H9 (cell line): ENCODE results near the gene HSPA12A. TPM values are rescaled to one million over a fixed set of nuclear protein-coding genes. Genes with fewer than 3 reads are reported as not detected.

Source experiments
- DNase-seq: peaks from one replicate; pipeline ENCODE4 v3.0.0-alpha.2; 2017
- H2AFZ ChIP-seq: one replicate; pipeline ENCODE4 v1.6.1; 2013; ENCODE audit warnings: mild to moderate bottlenecking, low read length, control low read depth, moderate library complexity
- H2AK5ac ChIP-seq: 2 replicates; pipeline ENCODE4 v1.6.1; 2013; ENCODE audit warnings: low read length, control low read depth, mixed read lengths; ENCODE audit not compliant: insufficient read length
- H2BK120ac ChIP-seq: one replicate; pipeline ENCODE4 v1.6.1; 2013; ENCODE audit warnings: low read depth, mild to moderate bottlenecking, low read length, control low read depth, inconsistent platforms; ENCODE audit not compliant: poor library complexity, severe bottlenecking
- H2BK12ac ChIP-seq: 2 replicates; pipeline ENCODE4 v1.6.1; 2013; ENCODE audit warnings: low read length, control low read depth, mixed read lengths, low read depth; ENCODE audit not compliant: insufficient read length
- H2BK15ac ChIP-seq: 2 replicates; pipeline ENCODE4 v1.6.1; 2013; ENCODE audit warnings: low read depth, low read length, control low read depth
- H2BK20ac ChIP-seq: one replicate; pipeline ENCODE4 v1.6.1; 2013; ENCODE audit warnings: low read depth, mild to moderate bottlenecking, low read length, control low read depth, inconsistent platforms; ENCODE audit not compliant: poor library complexity, severe bottlenecking
- H2BK5ac ChIP-seq: 2 replicates; pipeline ENCODE4 v1.6.1; 2013; ENCODE audit warnings: low read length, control low read depth, mixed read lengths; ENCODE audit not compliant: insufficient read length
- H3K14ac ChIP-seq: 2 replicates; pipeline ENCODE4 v1.6.1; 2013; ENCODE audit warnings: low read length, control low read depth; ENCODE audit not compliant: insufficient read depth
- H3K18ac ChIP-seq: 2 replicates; pipeline ENCODE4 v1.6.1; 2013; ENCODE audit warnings: low read depth, mild to moderate bottlenecking, mixed read lengths, low read length, control low read depth; ENCODE audit not compliant: insufficient read length
- H3K23ac ChIP-seq: 2 replicates; pipeline ENCODE4 v1.6.1; 2013; ENCODE audit warnings: low read length, control low read depth, mixed read lengths, low read depth; ENCODE audit not compliant: insufficient read length
- H3K23me2 ChIP-seq: 2 replicates; pipeline ENCODE4 v1.6.1; 2013; ENCODE audit warnings: low read depth, mild to moderate bottlenecking, mixed read lengths, low read length, control low read depth; ENCODE audit not compliant: insufficient read length, poor library complexity, severe bottlenecking
- H3K27ac ChIP-seq: 2 replicates; pipeline ENCODE4 v1.5.1; 2013; ENCODE audit warnings: low read length, control low read depth, mixed read lengths, low read depth; ENCODE audit not compliant: insufficient read length
- H3K27me3 ChIP-seq: 2 replicates; pipeline ENCODE4 v1.6.1; 2013; ENCODE audit warnings: low read length, control low read depth, inconsistent platforms; ENCODE audit not compliant: insufficient read depth
- H3K4ac ChIP-seq: 2 replicates; pipeline ENCODE4 v1.6.1; 2013; ENCODE audit warnings: low read depth, mild to moderate bottlenecking, control low read depth, inconsistent platforms, low read length, moderate library complexity
- H3K4me1 ChIP-seq: 2 replicates; pipeline ENCODE4 v1.6.1; 2013; ENCODE audit warnings: low read length, control low read depth, inconsistent platforms; ENCODE audit not compliant: insufficient read depth
- H3K4me2 ChIP-seq: 2 replicates; pipeline ENCODE4 v1.6.1; 2013; ENCODE audit warnings: low read length, control low read depth, mixed read lengths; ENCODE audit not compliant: insufficient read length, insufficient read depth
- H3K56ac ChIP-seq: 2 replicates; pipeline ENCODE4 v1.6.1; 2013; ENCODE audit warnings: low read depth, mild to moderate bottlenecking, mixed read lengths, low read length, control low read depth; ENCODE audit not compliant: insufficient read length
- H3K79me1 ChIP-seq: 2 replicates; pipeline ENCODE4 v1.6.1; 2013; ENCODE audit warnings: low read depth, mild to moderate bottlenecking, moderate library complexity, low read length, control low read depth, inconsistent platforms; ENCODE audit not compliant: insufficient read depth, poor library complexity, severe bottlenecking
- H3K79me2 ChIP-seq: 2 replicates; pipeline ENCODE4 v1.6.1; 2013; ENCODE audit warnings: low read length, control low read depth, inconsistent platforms; ENCODE audit not compliant: insufficient read depth
- H3K9ac ChIP-seq: 2 replicates; pipeline ENCODE4 v1.6.1; 2013; ENCODE audit warnings: low read length, control low read depth, mixed read lengths; ENCODE audit not compliant: insufficient read length; ENCODE audit errors: extremely low read depth
- H3K9me3 ChIP-seq: one replicate; pipeline ENCODE4 v1.6.1; 2013; ENCODE audit warnings: low read depth, low read length, inconsistent platforms; ENCODE audit not compliant: control insufficient read depth
- H3T11ph ChIP-seq: one replicate; pipeline ENCODE4 v1.6.1; 2013; ENCODE audit warnings: mild to moderate bottlenecking, low read length, control low read depth, inconsistent platforms
- H4K20me1 ChIP-seq: one replicate; pipeline ENCODE4 v1.6.1; 2013; ENCODE audit not compliant: control insufficient read depth, insufficient read length, insufficient read depth
- H4K5ac ChIP-seq: 2 replicates; pipeline ENCODE4 v1.6.1; 2013; ENCODE audit warnings: low read depth, mild to moderate bottlenecking, mixed read lengths, low read length, control low read depth; ENCODE audit not compliant: insufficient read length
- H4K8ac ChIP-seq: replicated peaks from 2 replicates; pipeline ENCODE4 v1.6.1; 2013; ENCODE audit warnings: low read length, control low read depth, mixed read lengths, low read depth; ENCODE audit not compliant: insufficient read length
- H4K91ac ChIP-seq: 2 replicates; pipeline ENCODE4 v1.6.1; 2013; ENCODE audit warnings: low read depth, mild to moderate bottlenecking, moderate library complexity, mixed read lengths, low read length, control low read depth; ENCODE audit not compliant: insufficient read length
- H3K27ac Mint-ChIP-seq, 3 experiments: 2 replicates in 2 of 3; 3 replicates in 1 of 3; pipeline ENCODE4 v1.8.0; 2020 to 2021; ENCODE audit warnings: mixed read lengths in 3 of 3, mild to moderate bottlenecking in 1 of 3, moderate library complexity in 1 of 3
- H3K27me3 Mint-ChIP-seq: 2 replicates; pipeline ENCODE4 v1.8.0; 2021; ENCODE audit warnings: low read depth, mild to moderate bottlenecking, moderate library complexity, mixed read lengths
- H3K36me3 Mint-ChIP-seq, 3 experiments: 2 replicates in 2 of 3; 3 replicates in 1 of 3; pipeline ENCODE4 v1.8.0; 2020 to 2021; ENCODE audit warnings: low read depth in 3 of 3, mixed read lengths in 3 of 3; ENCODE audit not compliant: insufficient read depth in 1 of 3
- H3K4me1 Mint-ChIP-seq, 2 experiments: 2 replicates each; pipeline ENCODE4 v1.8.0; 2020; ENCODE audit warnings: mixed read lengths in 2 of 2
- H3K4me3 Mint-ChIP-seq, 2 experiments: 2 replicates in 1 of 2; 3 replicates in 1 of 2; pipeline ENCODE4 v1.8.0; 2020 to 2021; ENCODE audit warnings: mild to moderate bottlenecking in 2 of 2, mixed read lengths in 2 of 2, moderate library complexity in 1 of 2
- H3K9me3 Mint-ChIP-seq, 2 experiments: 2 replicates in 1 of 2; 3 replicates in 1 of 2; pipeline ENCODE4 v1.8.0; 2020; ENCODE audit warnings: mild to moderate bottlenecking in 2 of 2, mixed read lengths in 2 of 2, moderate library complexity in 1 of 2
- CTCF ChIP-seq: fragments of 200-600 bp; sonication (generic); conservative IDR thresholded peaks from 3 replicates; pipeline ENCODE4 v1.8.0; 2021; ENCODE audit warnings: antibody characterized with exemption, mild to moderate bottlenecking
- WGBS: extraction: QIAGEN DNeasy Blood & Tissue Kit; methylation state at CpG from one replicate; pipeline ENCODE4 v1.1.7; 2013; ENCODE audit warnings: missing lambda C conversion rate, low lambda C conversion rate, mixed read lengths; ENCODE audit not compliant: insufficient read length; ENCODE audit errors: extremely low coverage; 5-methylcytosine and 5-hydroxymethylcytosine counted together
- total RNA-seq: library from RNA; stranded (reverse); gene quantifications from 2 replicates; pipeline ENCODE4 v1.2.1, GENCODE V29; 2021

Gene HSPA12A
- total RNA-seq, 1 experiment from 2014 or later, result 3.2 TPM

DNA sequence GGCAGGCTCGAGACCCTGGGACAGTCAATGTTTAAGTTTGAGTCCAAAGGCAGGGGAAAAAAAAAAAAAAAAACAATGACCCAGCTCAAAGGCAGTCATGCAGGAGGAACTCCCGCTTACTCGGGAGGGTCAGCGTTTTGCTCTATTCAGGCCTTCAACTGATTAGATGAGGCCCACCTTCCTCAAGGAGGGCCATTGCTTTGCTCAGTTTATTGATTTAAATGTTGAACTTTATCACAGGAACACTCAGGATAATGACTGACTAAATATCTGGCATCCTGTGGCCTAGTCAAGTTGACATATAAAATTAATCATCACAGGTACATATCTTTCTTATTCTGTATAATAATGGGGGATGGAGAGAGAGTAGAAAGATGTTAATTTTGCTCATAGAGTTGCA lies 52.6 kb downstream of the HSPA12A start:
- no peaks in the 10 kb centered on the region for H3K9me3 ChIP-seq
- H3T11ph ChIP-seq, result no peak overlapping the region
- H2BK5ac ChIP-seq, result no peak overlapping the region
- H2AFZ ChIP-seq, result no peak overlapping the region
- Mint-ChIP-seq H3K36me3 (peaks cover 0 to 5% (median 0%) of the 10 kb centered on the region in 3 experiments; a peak in 3 of 7 replicates), H3K9me3 (peaks cover 0 to 3% of the 10 kb centered on the region in 2 experiments; a peak in 1 of 5 replicates), H3K27ac (no peak overlapping the region), H3K4me3 (no peak overlapping the region), H3K4me1 (peaks cover 53 to 57% of the 10 kb centered on the region in 2 experiments), H3K27me3 (peaks cover 28% of the 10 kb centered on the region)
- TF ChIP-seq CTCF, result no peak
- H4K5ac ChIP-seq, result no peak overlapping the region
- no peak overlapping the region for H3K14ac ChIP-seq
- no peak overlapping the region for H2BK12ac ChIP-seq
- H3K23ac ChIP-seq, result no peak overlapping the region
- no peak overlapping the region for H3K18ac ChIP-seq
- H3K4me1 ChIP-seq, result peaks cover 13% of the 10 kb centered on the region
- no peak overlapping the region for H3K27ac ChIP-seq
- no peaks in the 10 kb centered on the region for H3K79me2 ChIP-seq
- DNase-seq, result no peak
- no peaks in the 10 kb centered on the region for H3K79me1 ChIP-seq
- no peak overlapping the region for H3K4me2 ChIP-seq
- no peak overlapping the region for H2BK15ac ChIP-seq
- H4K20me1 ChIP-seq, result no peaks in the 10 kb centered on the region
- H2BK120ac ChIP-seq, result no peak overlapping the region
- H3K56ac ChIP-seq, result no peak overlapping the region
- H4K91ac ChIP-seq, result no peak overlapping the region
- WGBS, result no CpG with 5 or more reads among the region's 4 CpGs
- H2BK20ac ChIP-seq, result no peak overlapping the region
- no peak overlapping the region for H4K8ac ChIP-seq
- no peak overlapping the region for H2AK5ac ChIP-seq
- no peaks in the 10 kb centered on the region for H3K23me2 ChIP-seq
- no peak overlapping the region for H3K9ac ChIP-seq
- H3K27me3 ChIP-seq, result no peaks in the 10 kb centered on the region
- no peak overlapping the region for H3K4ac ChIP-seq
